Neural cell (in vitro differentiated cells): ENCODE measurements around the gene ELFN1.

Experiments
- CTCF ChIP-seq: fragments of 450-650 bp; IDR thresholded peaks from 2 replicates; pipeline ENCODE4 v1.5.1; 2014; ENCODE audit warnings: antibody characterized with exemption, mild to moderate bottlenecking, moderate library complexity; ENCODE audit not compliant: poor library complexity, severe bottlenecking
- EP300 ChIP-seq: fragments of 450-650 bp; conservative IDR thresholded peaks from 2 replicates; pipeline ENCODE4 v1.6.1; 2014; ENCODE audit warnings: antibody characterized with exemption, mild to moderate bottlenecking, moderate library complexity; ENCODE audit not compliant: poor library complexity, severe bottlenecking
- EZH2 ChIP-seq: fragments of 200-600, 300-800 bp; shearing (Covaris generic), sonication (generic); IDR thresholded peaks from 2 replicates; pipeline ENCODE4 v1.6.1; 2014; ENCODE audit warnings: antibody characterized with exemption, low read length, borderline replicate concordance, mild to moderate bottlenecking; ENCODE audit not compliant: insufficient read depth, poor library complexity, severe bottlenecking
- MXI1 ChIP-seq: fragments of 450-650 bp; conservative IDR thresholded peaks from 2 replicates; pipeline ENCODE4 v1.6.1; 2014; ENCODE audit warnings: antibody characterized with exemption, mild to moderate bottlenecking; ENCODE audit not compliant: poor library complexity, severe bottlenecking
- POLR2AphosphoS5 ChIP-seq: IDR thresholded peaks from 2 replicates; pipeline ENCODE4 v1.6.1; 2012
- RAD21 ChIP-seq: fragments of 450-650 bp; conservative IDR thresholded peaks from 2 replicates; pipeline ENCODE4 v1.6.1; 2014; ENCODE audit warnings: antibody characterized with exemption, mild to moderate bottlenecking, moderate library complexity
- REST ChIP-seq: IDR thresholded peaks from 2 replicates; pipeline ENCODE4 v1.6.1; 2012; ENCODE audit warnings: borderline replicate concordance
- TAF1 ChIP-seq: IDR thresholded peaks from 2 replicates; pipeline ENCODE4 v1.6.1; 2012; ENCODE audit warnings: low read depth

- TF ChIP-seq CTCF (no peak), POLR2AphosphoS5 (no peak), RAD21 (no peak), EZH2 (no peak), REST (no peak), EP300 (no peak), TAF1 (no peak), MXI1 (no peak)
Observed at GRCh38 chr7:1635401-1635800, 34.7 kb upstream of the ELFN1 start.
